OCI-LY7 (cell line): Measurements from ENCODE around the gene COX6A1.

Source experiments
- EZH2phosphoT487 ChIP-seq: fragments of 200-600 bp; sonication (generic); IDR thresholded peaks from 2 replicates; pipeline ENCODE4 v1.6.1; 2018; ENCODE audit warnings: low read depth, borderline replicate concordance, mild to moderate bottlenecking, mixed run types, antibody characterized with exemption, low read length, moderate library complexity, mixed read lengths
- TF ChIP-seq, protein P1 (sequence below): fragments of 200-600 bp; sonication (generic); conservative IDR thresholded peaks from 2 replicates; pipeline ENCODE4 v1.5.1; 2014; ENCODE audit warnings: mild to moderate bottlenecking, antibody characterized with exemption, low read length, moderate library complexity, mixed read lengths

DNA sequence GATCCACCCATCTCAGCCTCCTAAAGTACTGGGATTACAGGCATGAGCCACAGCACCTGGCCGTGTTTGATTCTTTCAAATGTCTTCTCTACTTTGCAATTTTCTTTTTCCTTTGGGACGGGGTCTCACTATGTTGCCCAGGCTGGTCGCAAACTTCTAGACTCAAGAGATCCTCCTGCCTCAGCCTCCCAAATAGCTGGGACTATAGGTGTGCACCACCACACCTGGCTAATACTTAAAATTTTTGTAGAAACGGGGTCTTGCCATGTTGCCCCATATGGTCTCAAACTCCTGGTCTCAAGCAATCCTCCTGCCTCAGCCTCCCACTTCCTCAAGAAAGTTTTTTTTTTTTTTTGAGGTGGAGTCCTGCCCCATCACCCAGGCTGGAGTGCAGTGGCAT lies 10.1 kb downstream of the COX6A1 start:
- TF ChIP-seq, protein P1, sequence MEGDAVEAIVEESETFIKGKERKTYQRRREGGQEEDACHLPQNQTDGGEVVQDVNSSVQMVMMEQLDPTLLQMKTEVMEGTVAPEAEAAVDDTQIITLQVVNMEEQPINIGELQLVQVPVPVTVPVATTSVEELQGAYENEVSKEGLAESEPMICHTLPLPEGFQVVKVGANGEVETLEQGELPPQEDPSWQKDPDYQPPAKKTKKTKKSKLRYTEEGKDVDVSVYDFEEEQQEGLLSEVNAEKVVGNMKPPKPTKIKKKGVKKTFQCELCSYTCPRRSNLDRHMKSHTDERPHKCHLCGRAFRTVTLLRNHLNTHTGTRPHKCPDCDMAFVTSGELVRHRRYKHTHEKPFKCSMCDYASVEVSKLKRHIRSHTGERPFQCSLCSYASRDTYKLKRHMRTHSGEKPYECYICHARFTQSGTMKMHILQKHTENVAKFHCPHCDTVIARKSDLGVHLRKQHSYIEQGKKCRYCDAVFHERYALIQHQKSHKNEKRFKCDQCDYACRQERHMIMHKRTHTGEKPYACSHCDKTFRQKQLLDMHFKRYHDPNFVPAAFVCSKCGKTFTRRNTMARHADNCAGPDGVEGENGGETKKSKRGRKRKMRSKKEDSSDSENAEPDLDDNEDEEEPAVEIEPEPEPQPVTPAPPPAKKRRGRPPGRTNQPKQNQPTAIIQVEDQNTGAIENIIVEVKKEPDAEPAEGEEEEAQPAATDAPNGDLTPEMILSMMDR = no peak
- TF ChIP-seq EZH2phosphoT487 = no peak
